GM19463 (cell line): ENCODE measurements around the gene IL18R1.
"Not testable (repeated sequence)": the region's sequence is repeated elsewhere in the genome, so short reads cannot be mapped to it uniquely, and the experiment has no call there.

Experiments
- ATAC-seq: cut with Tn5 transposase; IDR thresholded peaks from one replicate; pipeline ENCODE4 v1.9.1; 2021; ENCODE audit warnings: mild to moderate bottlenecking, moderate library complexity; ENCODE audit not compliant: unreplicated experiment

Gene IL18R1, protein sequence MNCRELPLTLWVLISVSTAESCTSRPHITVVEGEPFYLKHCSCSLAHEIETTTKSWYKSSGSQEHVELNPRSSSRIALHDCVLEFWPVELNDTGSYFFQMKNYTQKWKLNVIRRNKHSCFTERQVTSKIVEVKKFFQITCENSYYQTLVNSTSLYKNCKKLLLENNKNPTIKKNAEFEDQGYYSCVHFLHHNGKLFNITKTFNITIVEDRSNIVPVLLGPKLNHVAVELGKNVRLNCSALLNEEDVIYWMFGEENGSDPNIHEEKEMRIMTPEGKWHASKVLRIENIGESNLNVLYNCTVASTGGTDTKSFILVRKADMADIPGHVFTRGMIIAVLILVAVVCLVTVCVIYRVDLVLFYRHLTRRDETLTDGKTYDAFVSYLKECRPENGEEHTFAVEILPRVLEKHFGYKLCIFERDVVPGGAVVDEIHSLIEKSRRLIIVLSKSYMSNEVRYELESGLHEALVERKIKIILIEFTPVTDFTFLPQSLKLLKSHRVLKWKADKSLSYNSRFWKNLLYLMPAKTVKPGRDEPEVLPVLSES

DNA sequence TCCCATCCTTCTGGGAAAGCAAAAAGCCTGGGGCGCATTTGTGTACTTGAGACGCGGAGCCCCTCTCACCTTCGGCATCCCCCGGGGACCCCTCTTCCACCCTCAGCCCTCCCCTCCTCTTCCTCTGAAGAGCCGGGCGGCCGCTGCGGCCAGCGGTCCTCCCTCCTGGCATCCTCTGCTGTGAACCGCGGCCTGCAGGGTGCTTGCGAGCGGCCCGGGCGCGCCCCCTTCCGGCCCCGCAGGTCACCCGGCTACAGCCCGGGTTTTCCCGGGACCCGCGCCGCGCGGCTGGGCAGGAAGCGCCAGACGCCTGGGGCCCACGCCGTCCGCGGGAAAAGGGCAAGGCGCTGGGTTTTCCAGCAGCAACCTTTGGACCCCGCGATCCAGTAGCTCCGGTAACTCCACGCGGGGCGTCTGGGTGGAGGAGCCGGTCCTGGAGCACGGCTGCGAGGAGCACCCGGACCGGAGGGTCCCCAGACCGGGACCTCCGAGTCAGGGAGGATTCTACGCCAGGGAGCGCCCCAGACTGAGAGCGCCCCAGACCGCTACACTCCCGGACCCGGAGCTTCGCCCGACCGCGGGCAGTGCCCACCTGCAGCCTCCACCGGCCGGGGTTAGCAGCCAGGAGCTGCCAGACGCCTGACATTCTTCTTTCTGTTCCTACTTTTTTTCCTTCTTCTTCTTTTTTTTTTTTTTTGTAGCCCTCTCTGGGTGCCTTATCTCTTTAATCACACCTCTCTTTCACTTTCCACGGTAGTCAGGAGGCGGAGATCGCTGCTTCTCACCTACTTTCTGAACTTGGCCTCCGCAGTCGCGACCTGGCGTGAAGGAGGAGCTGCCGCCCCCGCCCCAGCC lies at the start of gene IL18R1:
TSS of gene IL18R1 (plus strand) at position 271 of the 855 bp plus-strand sequence. CDS start 6,865 bp downstream, outside the sequence.
- ATAC-seq = peak; percentile 95

DNA sequence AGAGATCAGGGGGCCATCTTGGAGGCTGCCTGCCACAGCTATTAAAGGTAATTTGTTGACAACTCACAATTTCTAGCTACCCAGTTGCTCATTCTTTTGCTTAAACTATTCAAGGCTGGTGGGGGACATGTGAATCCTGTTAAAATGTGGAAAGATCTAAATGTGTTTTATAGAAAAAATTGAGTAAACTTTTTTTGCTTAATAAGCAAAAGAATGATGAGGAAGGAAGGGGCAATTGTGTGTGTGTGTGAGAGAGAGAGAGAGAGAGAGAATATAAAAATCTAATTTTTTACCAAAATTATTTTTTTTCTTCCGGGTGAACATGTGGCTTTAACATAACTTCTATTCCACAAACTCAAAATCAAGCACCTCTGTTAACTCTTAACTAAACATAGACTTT lies 49.5 kb upstream of the IL18R1 start:
- ATAC-seq = no peak

DNA sequence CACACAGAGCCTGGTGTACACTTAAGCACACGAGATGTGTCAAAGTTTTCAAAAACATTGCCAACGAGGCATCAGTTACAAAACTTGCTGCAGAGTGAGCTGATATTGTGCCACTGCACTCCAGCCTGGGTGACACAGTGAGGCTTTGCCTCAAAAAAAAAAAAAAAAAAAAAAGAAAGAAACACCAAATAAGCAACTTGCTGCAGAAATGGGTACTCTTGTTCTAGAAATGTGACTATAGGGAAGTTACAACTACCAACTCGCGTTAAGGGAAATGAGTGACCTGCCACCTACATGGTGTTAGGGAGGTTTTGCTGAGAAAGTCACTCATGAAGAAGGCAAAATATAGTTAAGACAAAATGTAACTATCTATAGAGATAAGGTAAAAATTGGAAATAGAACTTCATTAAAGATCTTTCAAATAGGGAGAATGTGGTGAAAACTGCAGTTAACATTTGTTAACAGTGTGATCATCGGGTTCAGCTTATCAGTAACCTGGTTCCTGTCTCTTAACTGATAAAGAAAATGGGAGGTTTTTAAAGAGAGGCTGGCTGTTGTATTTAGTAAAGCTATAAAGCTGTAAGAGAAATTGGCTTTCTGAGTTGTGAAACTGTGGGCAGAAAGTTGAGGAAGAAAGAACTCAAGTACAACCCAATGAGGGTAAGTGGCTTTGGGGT lies 44.5 kb upstream of the IL18R1 start, which contains the start of gene IL1RL1:
TSS of gene IL1RL1 (plus strand) at position 600 of the 677 bp plus-strand sequence. CDS start 26,702 bp downstream, outside the sequence.
- ATAC-seq = no peak

DNA sequence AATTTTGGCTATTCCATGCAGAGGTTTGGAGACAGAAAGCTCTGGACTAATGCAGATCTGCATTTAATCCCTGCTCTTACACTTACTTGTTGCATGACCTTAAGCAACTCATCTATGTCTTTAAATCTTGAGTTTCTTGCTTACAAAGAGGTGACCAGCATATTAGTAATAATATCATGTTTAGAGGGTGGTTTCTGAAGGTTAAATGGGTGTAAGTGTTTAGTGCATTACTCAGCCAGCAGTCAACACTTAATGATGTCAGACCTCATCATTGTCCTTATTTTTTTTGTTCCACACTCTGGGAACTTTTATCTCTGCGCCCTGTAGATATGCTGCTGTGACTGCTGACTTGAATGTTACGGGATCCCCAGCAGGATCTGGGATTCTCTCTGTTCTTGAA lies 42.6 kb upstream of the IL18R1 start:
- ATAC-seq = no peak

DNA sequence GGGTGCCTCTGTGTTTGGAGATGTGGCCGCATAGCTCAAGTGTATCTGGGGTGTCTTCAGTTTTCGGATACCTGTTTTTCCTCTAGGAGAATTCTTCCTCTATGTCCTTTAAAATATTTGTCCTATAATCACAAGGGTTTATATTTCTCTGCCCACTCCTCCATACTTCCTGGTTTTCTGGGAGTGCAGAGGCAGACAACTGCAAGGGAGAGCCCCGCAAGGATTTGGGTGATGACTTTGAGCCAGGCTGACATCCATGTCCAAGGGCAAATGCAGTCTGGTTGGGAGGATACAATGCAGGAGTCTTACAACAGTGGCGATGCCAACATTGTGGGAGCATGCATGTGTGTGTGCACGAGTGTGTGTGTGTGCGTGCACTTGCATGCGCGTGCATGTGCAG lies 42.1 kb upstream of the IL18R1 start:
- ATAC-seq = no peak

DNA sequence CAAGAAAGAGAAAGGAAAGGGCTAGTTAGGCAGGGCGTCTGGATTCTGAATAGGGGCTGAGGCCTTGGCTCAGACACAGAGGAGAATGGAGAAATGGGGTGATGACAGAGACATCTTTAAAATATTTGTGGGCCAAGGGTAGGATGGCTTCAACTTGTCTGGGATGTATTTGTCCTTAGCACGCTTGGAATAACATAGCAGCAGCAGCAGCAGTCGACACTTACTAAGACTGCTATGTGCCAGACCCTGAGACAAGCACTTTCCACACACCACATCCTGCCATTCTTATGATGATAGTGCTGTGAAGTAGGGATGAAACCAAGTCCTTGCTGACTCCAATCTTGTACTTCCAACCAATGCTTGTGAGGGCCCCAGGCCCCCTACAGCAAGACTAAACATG lies 41.6 kb upstream of the IL18R1 start:
- no peak for ATAC-seq

DNA sequence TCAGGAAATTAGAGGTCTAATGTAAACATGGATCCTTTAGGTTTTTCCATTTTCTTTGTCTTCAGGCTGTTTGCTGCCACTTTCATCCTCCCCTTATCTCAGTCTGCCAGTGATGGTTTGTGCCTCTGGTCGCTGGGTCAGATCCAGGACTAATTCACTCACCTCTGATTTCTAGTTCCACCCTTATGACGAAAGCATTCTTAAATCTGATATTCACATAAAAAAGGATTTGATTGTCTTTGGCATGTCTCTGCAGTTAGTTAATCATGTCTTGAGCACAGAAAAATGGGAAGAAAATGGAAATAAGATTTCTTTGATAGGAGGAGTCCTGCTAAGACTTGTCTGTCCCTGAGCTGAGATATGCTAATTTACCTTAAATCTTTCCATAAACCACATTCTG lies 39.7 kb upstream of the IL18R1 start:
- ATAC-seq = no peak

DNA sequence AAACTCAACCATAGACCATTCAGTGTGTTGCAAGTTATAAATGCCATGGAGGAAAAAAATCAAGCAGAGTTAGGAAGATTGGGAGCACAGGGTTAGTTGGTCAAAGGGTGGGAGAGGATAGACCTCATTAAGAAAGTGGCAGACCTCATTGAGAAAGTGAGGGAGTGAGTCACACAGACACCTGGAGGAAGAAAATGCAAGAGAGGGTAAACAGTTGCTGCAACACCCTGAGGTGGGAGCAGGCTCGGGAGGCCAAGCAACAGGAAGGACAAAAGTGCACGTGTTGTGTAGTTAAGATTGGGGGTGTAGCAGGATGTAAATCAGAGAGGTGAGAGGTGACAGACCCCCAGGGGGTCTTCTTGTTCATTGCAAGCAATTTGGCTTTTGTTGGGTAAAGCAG lies 37.9 kb upstream of the IL18R1 start:
- no peak for ATAC-seq

DNA sequence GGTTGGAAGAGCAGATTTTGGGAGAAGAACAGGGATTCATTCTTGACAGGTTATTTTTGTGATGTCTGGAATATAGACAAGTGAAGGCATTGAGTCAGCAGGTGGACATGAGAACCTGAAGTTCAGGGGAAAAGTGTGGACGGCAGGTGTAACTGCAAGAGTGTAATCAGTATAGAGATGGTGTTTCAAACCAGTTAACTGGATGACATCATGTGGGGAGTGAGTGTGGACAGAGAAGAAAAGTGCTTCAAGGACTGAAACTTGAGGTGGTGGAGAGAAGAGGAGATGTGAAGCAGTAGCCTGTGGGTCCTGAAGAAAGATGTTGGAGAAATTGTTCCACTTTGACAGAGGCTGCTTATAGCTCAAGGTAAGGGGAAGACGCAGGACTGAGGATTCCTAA lies 37.2 kb upstream of the IL18R1 start:
- ATAC-seq = no peak

DNA sequence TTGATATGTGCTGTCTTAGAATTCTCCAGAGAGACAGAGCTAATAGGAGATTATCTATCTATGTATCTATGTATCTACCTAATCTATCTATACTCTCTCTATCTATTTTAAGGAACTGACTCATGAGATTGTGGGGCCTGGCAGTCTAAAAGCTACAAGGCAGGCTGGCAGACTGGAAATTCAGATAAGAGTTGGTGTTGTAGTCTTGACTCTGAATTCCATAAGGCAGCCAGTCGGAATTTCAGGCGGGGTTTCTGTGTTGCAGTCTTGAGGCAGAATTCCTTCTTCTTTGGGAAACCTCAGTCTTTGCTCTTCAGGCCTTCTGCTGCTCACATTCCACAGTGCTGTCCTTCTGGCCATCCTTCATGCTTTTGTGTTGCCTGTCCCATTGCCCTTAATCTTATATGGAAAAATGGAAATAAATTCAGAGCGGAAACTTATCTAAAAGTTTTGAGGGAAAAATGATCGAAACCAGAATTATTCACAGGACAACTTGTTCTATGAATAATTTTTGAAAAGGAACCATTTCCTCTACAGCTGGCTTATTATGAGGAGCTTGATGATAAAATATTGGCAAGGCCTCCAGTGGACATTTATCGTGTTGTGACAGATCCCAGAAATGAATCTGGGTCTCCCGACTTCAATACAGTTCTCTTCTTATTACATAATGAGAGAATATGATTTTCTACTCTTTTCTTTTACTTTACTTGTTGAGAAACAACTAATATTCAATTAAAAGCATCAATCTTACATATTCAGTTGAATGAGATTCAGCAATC lies 33.5 kb upstream of the IL18R1 start:
- ATAC-seq = no peak

DNA sequence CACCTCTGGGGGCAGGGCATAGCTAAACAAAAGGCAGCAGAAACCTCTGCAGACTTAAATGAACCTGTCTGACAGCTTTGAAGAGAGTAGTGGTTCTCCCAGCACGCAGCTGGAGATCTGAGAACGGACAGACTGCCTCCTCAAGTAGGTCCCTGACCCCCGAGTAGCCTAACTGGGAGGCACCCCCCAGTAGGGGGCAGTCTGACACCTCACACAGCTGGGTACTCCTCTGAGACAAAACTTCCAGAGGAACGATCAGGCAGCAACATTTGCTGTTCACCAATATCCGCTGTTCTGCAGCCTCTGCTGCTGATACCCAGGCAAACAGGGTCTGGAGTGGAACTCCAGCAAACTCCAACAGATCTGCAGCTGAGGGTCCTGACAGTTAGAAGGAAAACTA lies 30.7 kb upstream of the IL18R1 start:
- ATAC-seq = not testable (repeated sequence)

DNA sequence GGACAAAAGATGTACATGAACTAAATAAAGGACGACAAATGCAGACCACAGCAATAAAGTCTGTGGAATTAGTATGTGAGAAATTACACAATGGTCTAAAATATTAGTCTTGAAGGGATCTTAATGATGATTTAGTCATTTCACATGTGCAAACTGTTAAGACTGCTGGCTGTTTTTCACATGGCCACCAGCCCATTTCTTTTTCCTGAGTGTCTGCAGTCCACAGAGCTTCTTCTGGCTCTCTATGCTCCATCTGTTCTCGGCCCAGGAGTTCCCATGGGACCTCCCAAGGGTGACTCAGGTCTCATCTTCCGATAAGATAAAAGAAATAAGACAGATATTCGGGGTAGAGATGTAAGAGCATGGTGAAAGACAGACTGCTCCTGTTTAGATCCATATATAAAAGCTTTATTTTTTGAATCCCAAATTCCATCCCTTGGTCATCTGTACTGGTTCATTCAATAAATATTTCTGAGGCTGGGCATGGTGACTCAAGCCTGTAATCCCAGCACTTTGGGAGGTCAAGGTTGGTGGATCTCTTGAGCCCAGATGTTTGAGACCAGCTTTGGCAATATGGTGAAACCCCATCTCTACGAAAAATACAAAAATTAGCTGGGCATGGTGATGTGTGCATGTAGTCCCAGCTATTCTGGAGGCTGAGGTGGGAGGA lies 24.1 kb upstream of the IL18R1 start:
- no peak for ATAC-seq

DNA sequence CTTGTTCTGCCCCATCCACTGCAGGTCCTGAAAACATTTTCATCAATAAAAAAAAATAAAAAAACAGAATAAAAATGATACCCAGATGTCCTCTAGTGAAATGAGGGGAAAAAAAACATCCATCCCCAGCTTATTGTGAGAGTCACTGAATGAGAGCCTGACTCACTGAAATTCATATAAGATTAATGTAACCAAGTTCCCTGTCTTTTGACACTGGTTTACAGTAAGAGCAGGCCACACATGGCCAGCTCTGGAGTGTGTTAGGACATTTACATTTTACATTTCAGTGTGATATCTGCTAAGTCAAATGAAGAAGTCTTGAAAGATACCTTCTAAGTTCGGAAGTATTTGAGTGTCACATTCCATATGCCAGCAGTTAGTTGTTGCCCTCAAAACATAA lies 21.1 kb upstream of the IL18R1 start:
- ATAC-seq = no peak

DNA sequence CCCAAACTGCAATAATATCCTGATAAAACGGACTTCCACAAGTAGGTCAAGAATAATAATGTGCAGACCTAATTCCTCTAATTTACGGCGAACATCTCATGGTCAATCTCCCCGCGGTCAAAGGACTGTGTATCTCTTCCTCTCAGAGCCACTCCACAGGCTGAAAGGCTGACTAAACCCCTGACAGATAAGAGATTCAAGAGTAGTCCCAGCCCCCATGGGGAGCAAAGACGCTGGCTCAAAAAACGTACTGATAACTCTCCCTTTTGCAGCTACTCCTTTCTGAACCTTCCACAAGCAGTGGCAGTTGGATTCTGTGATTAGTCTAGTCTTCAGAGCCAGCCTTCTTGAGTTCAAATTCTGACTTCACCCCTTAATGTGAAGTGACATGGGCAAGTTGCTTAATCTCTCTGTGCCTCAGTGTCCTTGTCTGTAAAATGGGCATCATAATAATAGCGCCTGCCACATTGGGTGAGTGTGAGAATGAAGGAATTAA lies 19.7 kb upstream of the IL18R1 start:
- ATAC-seq = no peak

DNA sequence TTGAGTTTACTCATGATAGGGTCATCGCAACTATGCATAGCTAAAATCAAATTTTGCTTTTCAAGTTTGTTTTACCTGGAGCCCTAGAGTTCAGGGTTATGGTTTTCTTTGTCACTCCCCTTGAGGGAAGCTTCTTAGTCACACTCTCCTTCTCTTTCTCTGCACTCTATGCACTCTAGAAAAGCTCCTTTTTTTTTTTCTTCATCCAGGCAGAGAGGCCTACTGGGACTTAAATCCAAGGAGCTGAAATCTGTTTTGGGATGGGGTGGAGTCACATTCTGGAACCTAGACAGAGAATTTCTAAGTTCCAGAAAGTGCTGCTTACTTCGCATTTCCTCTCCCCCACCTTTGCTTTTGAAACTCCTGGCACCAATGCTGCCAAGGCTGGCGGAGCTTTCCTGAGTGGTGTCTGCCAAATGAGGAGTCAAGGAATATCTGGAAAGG lies 19.1 kb upstream of the IL18R1 start:
- no peak for ATAC-seq

DNA sequence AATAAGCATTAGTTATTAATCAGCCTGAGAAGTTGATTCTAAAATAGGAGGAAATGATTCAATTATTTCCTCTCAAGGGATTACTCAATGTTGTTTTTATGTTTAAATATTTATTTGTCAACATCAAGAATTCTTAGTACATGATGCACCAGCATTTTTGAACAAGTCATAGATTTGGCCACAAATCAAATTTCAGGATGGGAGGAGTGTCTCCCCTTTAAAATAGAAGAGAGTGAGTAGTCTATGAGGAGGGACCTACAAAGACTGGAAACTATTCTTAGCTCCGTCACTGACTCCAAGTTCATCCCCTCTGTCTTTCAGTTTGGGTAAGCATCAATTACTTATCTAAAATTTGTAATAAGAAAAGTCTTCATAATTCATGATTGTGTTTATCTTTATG lies 18.6 kb upstream of the IL18R1 start:
- ATAC-seq = no peak

DNA sequence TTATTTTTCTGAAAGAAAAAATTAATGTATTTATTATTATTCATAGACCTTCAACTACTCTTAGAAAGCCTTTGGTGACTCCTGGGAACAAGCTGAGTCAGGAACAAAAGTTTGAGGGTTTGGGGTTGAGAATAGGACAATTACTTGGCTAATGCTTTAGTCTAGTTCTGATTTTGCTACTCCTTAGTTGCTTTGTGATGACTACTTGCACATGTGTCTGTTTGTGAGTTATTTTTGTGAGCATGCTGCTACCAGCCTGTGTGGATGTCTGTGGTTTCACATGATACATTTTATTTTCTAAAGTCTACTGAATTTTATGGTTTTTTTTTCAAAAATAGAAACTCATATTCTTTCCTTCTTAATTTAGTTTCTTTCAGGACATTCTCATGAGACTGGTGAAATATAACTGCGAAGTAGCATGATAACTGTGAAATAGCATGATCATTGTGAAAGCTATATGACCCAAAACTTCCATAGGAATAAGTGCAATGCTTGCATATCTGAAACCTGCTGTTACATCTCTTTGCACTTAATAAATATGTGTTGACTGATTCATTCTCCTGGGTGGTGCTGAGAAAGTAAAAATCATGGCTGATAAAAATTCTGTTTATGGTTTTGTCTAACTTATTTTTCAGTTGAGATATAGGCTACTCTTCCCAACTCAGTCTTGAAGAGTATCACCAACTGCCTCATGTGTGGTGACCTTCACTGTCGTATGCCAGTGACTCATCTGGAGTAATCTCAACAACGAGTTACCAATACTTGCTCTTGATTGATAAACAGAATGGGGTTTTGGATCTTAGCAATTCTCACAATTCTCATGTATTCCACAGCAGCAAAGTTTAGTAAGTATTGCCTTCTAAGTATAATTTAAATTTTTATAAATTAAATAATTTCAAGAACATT lies 17.9 kb upstream of the IL18R1 start:
- ATAC-seq = no peak

DNA sequence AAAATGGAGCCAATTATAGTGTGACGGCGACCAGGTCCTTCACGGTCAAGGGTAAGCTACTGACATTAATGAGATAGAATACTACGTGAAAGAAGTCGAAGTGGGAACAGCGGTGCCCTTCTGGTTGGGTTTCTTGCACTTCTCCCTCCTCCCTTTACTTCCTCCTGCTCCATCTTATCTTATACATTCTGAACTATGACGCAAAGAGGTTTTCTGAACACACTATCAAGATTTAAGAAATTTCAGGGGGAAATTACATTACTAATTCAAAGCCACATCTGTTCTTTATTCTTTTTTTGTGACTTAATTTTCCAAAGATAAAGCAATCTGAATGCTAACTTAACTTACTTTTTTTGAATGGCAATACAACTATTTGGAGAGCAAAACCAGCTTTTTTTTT lies 14.8 kb upstream of the IL18R1 start:
- ATAC-seq = no peak

DNA sequence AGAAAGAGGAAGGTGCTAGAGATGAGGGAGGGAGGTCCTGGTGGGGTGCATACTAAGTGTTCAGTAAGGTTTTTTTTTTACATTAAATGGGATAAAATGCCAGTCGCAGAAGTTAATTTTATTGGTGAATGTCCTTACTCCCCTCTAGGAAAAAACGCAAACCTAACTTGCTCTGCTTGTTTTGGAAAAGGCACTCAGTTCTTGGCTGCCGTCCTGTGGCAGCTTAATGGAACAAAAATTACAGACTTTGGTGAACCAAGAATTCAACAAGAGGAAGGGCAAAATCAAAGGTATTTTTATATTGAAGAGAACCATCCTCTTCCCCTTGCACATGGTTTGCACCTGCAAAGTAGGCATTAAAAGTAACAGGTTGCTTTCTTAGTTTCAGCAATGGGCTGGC lies 12.7 kb upstream of the IL18R1 start:
- no peak for ATAC-seq
